Right lung (tissue), 5 donors: ENCODE data around the gene SLC34A3. TPM values are rescaled to one million over a fixed set of nuclear protein-coding genes. Genes with fewer than 3 reads are reported as not detected.
A peak's percentile ranks its signal among the peaks of the same experiment; 100 is the strongest.
"Not testable (repeated sequence)": the region's sequence is repeated elsewhere in the genome, so short reads cannot be mapped to it uniquely, and the experiment has no call there.

Source experiments
- DNase-seq, 2 donors: peaks; one replicate each; pipeline ENCODE4 v3.0.0-alpha.2; 2013
- polyA plus RNA-seq, 5 donors: library from polyadenylated mRNA; unstranded; fragments of 120-200 nt; gene quantifications; one replicate each; pipeline versions ENCODE4 v1.2.1 to v1.2.3, GENCODE V29; 2013; ENCODE audit warnings: inconsistent platforms in 1 of 5, low replicate concordance in 1 of 5; ENCODE audit not compliant: insufficient read length in 5 of 5, insufficient read depth in 1 of 5

SLC34A3 gene
- polyA plus RNA-seq, 5 donors: 0.84 to 2.5 (median 1.9) TPM

- no peak for DNase-seq
Observed at GRCh38 chr9:137228968-137229896, 1.5 kb upstream of the SLC34A3 start.

GRCh38 chr9:137229903-137230704, 597 bp upstream of the SLC34A3 start:
- no peak for DNase-seq

GRCh38 chr9:137231372-137232039, 805 bp downstream of the SLC34A3 start:
- no peak for DNase-seq

GRCh38 chr9:137232101-137232500, 1.4 kb downstream of the SLC34A3 start:
- DNase-seq: no peak

GRCh38 chr9:137232510-137232909, 1.8 kb downstream of the SLC34A3 start:
- DNase-seq: no peak

- DNase-seq: no peak
Observed at GRCh38 chr9:137233143-137233980, 2.7 kb downstream of the SLC34A3 start.

- DNase-seq: no peak
Observed at GRCh38 chr9:137234055-137234697, 3.5 kb downstream of the SLC34A3 start.

- no peak for DNase-seq
Observed at GRCh38 chr9:137234758-137235423, 4.2 kb downstream of the SLC34A3 start.

GRCh38 chr9:137235424-137236237, 4.9 kb downstream of the SLC34A3 start:
- DNase-seq: no peak

- DNase-seq: peak; percentile 77 to 79
Observed at GRCh38 chr9:137236238-137236935, 5.7 kb downstream of the SLC34A3 start.

- no peak for DNase-seq
Observed at GRCh38 chr9:137236936-137237421, 6.3 kb downstream of the SLC34A3 start.

GRCh38 chr9:137237759-137238726, 7.3 kb downstream of the SLC34A3 start:
- DNase-seq: no peak

GRCh38 chr9:137239541-137240200, 9.0 kb downstream of the SLC34A3 start:
- DNase-seq: not testable (repeated sequence)

- DNase-seq: peak; percentile 88 to 92
Observed at GRCh38 chr9:137240318-137240840, 9.7 kb downstream of the SLC34A3 start.

- peak; percentile 100 for DNase-seq
Observed at GRCh38 chr9:137240841-137241489, 10.3 kb downstream of the SLC34A3 start, which contains the start of gene TUBB4B. Gene TUBB4B, plus strand, starts transcription at chr9:137241287. Its CDS starts 74 bp downstream, at chr9:137241361.
